Bronchial epithelial cell (primary cell): ENCODE measurements around the gene ATP1B3. TPM values are rescaled to one million over a fixed set of nuclear protein-coding genes. Genes with fewer than 3 reads are reported as not detected.

ENCODE experiments used
- DNase-seq: peaks from one replicate; pipeline ENCODE4 v3.0.0-alpha.2; 2010; ENCODE audit warnings: low read depth
- FAIRE-seq: peaks from 2 replicates; lab custom pipeline; 2011; peaks lifted over from hg19 to GRCh38; lab: Jason Lieb, UNC
- H3K27me3 ChIP-seq: 2 replicates; pipeline ENCODE4 v1.5.1; 2011; ENCODE audit warnings: low read length; ENCODE audit not compliant: control insufficient read depth, insufficient read depth
- H3K36me3 ChIP-seq: 2 replicates; pipeline ENCODE4 v1.5.1; 2011; ENCODE audit warnings: low read length; ENCODE audit not compliant: control insufficient read depth, insufficient read depth
- H3K4me3 ChIP-seq: 2 replicates; pipeline ENCODE4 v1.5.1; 2011; ENCODE audit warnings: mild to moderate bottlenecking, low read depth, low read length, control low read depth
- total RNA-seq: library from RNA; depleted of rRNA; stranded (reverse); fragments of >200 nt; gene quantifications from 2 replicates; pipeline ENCODE4 v1.2.1, GENCODE V29; 2014
- TF ChIP-seq, protein P1 (sequence below): IDR thresholded peaks from 2 replicates; pipeline ENCODE4 v1.5.1; 2011; ENCODE audit warnings: mild to moderate bottlenecking, moderate library complexity, low read length, control low read depth, inconsistent platforms; ENCODE audit not compliant: insufficient read depth, severe bottlenecking

ATP1B3 gene
- total RNA-seq, 1 donor from 2014 or later = 89.5 TPM

DNA sequence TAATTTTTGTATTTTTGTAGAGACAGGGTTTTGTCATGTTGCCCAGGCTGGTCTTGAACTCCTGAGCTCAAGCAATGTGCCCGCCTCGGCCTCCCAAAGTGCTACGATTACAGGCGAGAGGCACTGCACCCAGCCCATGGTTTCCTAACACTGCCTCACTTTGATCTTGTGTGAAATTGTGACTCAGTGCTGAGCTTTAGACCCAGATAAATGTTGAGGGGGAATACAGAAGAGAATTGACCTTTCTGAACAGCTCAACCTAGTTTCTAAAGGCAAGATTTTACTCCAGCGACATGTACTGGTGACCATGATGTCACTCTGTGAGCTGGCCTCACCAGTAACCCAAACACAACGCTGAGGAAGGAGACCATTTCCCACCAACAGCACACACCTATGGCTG is 73.5 kb downstream of the ATP1B3 start:
- no peak for DNase-seq
- TF ChIP-seq, protein P1, sequence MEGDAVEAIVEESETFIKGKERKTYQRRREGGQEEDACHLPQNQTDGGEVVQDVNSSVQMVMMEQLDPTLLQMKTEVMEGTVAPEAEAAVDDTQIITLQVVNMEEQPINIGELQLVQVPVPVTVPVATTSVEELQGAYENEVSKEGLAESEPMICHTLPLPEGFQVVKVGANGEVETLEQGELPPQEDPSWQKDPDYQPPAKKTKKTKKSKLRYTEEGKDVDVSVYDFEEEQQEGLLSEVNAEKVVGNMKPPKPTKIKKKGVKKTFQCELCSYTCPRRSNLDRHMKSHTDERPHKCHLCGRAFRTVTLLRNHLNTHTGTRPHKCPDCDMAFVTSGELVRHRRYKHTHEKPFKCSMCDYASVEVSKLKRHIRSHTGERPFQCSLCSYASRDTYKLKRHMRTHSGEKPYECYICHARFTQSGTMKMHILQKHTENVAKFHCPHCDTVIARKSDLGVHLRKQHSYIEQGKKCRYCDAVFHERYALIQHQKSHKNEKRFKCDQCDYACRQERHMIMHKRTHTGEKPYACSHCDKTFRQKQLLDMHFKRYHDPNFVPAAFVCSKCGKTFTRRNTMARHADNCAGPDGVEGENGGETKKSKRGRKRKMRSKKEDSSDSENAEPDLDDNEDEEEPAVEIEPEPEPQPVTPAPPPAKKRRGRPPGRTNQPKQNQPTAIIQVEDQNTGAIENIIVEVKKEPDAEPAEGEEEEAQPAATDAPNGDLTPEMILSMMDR = no peak
- no peak for FAIRE-seq
- Histone ChIP-seq H3K4me3 (no peak overlapping the region), H3K27me3 (no peaks in the 10 kb centered on the region), H3K36me3 (no peaks in the 10 kb centered on the region)

- DNase-seq = no peak
- no peaks in the 10 kb centered on the region for H3K36me3 ChIP-seq
- FAIRE-seq = no peak
Measured at GRCh38 chr3:141950572-141951493, 74.4 kb downstream of the ATP1B3 start.

GRCh38 chr3:141952611-141953010 is 76.2 kb downstream of the ATP1B3 start:
- no peak for DNase-seq
- H3K27me3 ChIP-seq = no peaks in the 10 kb centered on the region
- no peaks in the 10 kb centered on the region for H3K36me3 ChIP-seq
- TF ChIP-seq, protein P1 = no peak
- FAIRE-seq = peak; percentile 36
- no peak overlapping the region for H3K4me3 ChIP-seq

More at GRCh38 chr3:141950572-141951493, 74.4 kb downstream of the ATP1B3 start:
- H3K27me3 ChIP-seq = no peaks in the 10 kb centered on the region
- TF ChIP-seq, protein P1 = no peak
- H3K4me3 ChIP-seq = no peak overlapping the region

DNA sequence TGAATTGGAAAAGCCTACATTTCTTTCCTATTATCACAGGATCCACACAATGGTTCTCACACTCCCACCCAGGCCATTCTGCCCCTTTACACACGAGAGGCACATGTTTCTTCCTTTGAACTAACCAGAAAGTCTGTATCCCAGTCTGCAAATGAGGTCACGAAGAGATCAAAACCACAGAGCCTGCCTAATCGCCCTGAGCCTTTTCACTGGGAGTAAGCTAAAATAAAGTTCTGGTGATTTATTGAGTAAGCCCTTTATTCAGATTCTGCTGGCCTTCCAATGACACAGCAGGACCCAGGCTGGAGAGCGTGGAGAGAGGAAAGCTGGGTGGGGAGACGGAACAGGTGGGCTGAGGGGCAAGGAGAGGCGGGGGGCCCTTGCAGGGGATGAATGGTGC is 78.7 kb downstream of the ATP1B3 start:
- FAIRE-seq = no peak
- Histone ChIP-seq H3K4me3 (no peak overlapping the region), H3K27me3 (no peaks in the 10 kb centered on the region), H3K36me3 (no peaks in the 10 kb centered on the region)
- DNase-seq = peak; percentile 12
- TF ChIP-seq, protein P1 = no peak

DNA sequence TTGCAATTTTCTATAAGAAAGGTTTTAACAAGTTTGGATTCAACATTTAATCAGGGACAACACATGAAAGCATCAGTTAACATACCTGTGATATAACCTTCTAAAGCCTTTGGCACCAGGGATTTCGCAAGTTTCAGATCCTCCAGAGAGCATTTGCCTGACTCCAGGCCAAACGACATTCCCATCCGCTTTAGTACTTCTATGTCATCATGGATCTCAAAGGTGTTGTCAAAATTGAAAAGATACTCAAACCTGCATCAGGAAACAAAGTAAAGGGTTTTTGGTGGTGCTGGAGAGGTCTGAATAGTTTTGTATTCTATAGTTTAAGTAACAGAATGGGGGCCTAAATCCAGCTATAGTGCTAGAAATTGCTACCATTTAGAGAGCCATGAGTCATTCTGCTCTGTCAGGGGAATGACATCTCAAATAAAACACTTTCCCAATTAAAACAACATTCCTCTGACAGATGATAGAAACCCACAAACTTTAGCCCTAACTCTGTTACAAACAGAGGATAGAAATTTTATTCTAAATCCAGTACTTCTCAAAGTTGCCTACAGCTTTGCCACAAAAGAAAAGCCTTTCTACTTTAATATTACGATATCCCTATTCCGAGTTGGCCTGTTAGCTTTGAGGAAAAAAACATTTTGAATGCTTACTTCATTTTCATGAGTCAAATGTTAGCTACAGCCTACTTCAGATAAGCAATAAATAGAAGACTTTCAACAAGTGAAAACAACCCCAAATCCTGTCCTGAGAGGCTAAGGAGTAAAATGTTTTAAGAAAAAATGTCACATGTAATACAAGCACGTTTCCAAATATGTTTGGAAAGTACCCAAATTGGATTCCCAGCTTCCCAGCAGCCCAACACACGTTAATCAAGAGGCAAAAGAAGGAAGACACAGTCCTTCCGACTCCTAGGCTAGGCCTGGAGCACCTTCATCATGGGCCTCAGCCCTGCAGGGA is 83.4 kb downstream of the ATP1B3 start:
- no peak for FAIRE-seq
- peak; percentile 80 for DNase-seq

More for the DNA sequence above, 83.4 kb downstream of the ATP1B3 start:
- Histone ChIP-seq H3K27me3 (no peaks in the 10 kb centered on the region), H3K36me3 (peaks cover 2% of the 10 kb centered on the region), H3K4me3 (no peak overlapping the region)
- TF ChIP-seq, protein P1 = no peak
